ENCODE measurements around the gene NDUFB11. TPM values are rescaled to one million over a fixed set of nuclear protein-coding genes. Genes with fewer than 3 reads are reported as not detected.

The NDUFB11 gene
- total and polyA plus RNA-seq, 4 donors: 60.7 to 139 (median 120) TPM

GRCh38 chrX:47098338-47099094 is 46.0 kb downstream of the NDUFB11 start:
- WGBS (ENCODE audit: insufficient coverage): 80% methylated on average over 1 of the region's 2 CpGs
- Histone ChIP-seq H3K36me3 (ENCODE audit: control insufficient read depth, insufficient read depth, low read length) (no peaks in the 10 kb centered on the region), H3K27ac (ENCODE audit: low read depth, low read length) (no peak overlapping the region), H3K4me1 (ENCODE audit: control insufficient read depth, insufficient read depth, low read length) (no peaks in the 10 kb centered on the region), H3K9me3 (ENCODE audit: control insufficient read depth, insufficient read depth, low read length) (no peaks in the 10 kb centered on the region), H3K4me3 (ENCODE audit: low read depth, low read length) (no peak overlapping the region), H3K27me3 (ENCODE audit: control insufficient read depth, insufficient read depth, low read length) (peaks cover 2% of the 10 kb centered on the region)
- peak in 1 of 6 donors; percentile 1 for DNase-seq (ENCODE audit: low read depth in 4 of 6, low spot score in 6 of 6)

GRCh38 chrX:47097018-47097417 is 47.5 kb downstream of the NDUFB11 start:
- no peaks in the 10 kb centered on the region for H3K4me1 ChIP-seq (ENCODE audit: control insufficient read depth, insufficient read depth, low read length)
- DNase-seq (ENCODE audit: low read depth in 4 of 6, low spot score in 6 of 6): no peak
- H3K36me3 ChIP-seq (ENCODE audit: control insufficient read depth, insufficient read depth, low read length): no peaks in the 10 kb centered on the region
- H3K27ac ChIP-seq (ENCODE audit: low read depth, low read length): no peak overlapping the region
- peaks cover 6% of the 10 kb centered on the region for H3K27me3 ChIP-seq (ENCODE audit: control insufficient read depth, insufficient read depth, low read length)
- 69% methylated on average over 2 of the region's 4 CpGs for WGBS (ENCODE audit: insufficient coverage)
- H3K9me3 ChIP-seq (ENCODE audit: control insufficient read depth, insufficient read depth, low read length): no peaks in the 10 kb centered on the region
- H3K4me3 ChIP-seq (ENCODE audit: low read depth, low read length): no peak overlapping the region

- DNase-seq (ENCODE audit: low read depth in 4 of 6, low spot score in 6 of 6): no peak
- Histone ChIP-seq H3K36me3 (ENCODE audit: control insufficient read depth, insufficient read depth, low read length) (peaks cover 1% of the 10 kb centered on the region), H3K27ac (ENCODE audit: low read depth, low read length) (no peak overlapping the region), H3K4me3 (ENCODE audit: low read depth, low read length) (no peak overlapping the region), H3K27me3 (ENCODE audit: control insufficient read depth, insufficient read depth, low read length) (peaks cover 8% of the 10 kb centered on the region), H3K4me1 (ENCODE audit: control insufficient read depth, insufficient read depth, low read length) (no peaks in the 10 kb centered on the region), H3K9me3 (ENCODE audit: control insufficient read depth, insufficient read depth, low read length) (no peaks in the 10 kb centered on the region)
- 90% methylated on average over 6 of the region's 11 CpGs for WGBS (ENCODE audit: insufficient coverage)
Measured at GRCh38 chrX:47093860-47094259, 50.6 kb downstream of the NDUFB11 start.

- no CpG with 5 or more reads among the region's 1 CpG for WGBS (ENCODE audit: insufficient coverage)
Measured at GRCh38 chrX:47093248-47093647, 51.3 kb downstream of the NDUFB11 start.

More at GRCh38 chrX:47093248-47093647, 51.3 kb downstream of the NDUFB11 start:
- no peak overlapping the region for H3K4me3 ChIP-seq (ENCODE audit: low read depth, low read length)
- DNase-seq (ENCODE audit: low read depth in 4 of 6, low spot score in 6 of 6): peak in 2 of 6 donors; percentile 44 to 75
- no peak overlapping the region for H3K27ac ChIP-seq (ENCODE audit: low read depth, low read length)
- no peaks in the 10 kb centered on the region for H3K9me3 ChIP-seq (ENCODE audit: control insufficient read depth, insufficient read depth, low read length)
- no peaks in the 10 kb centered on the region for H3K4me1 ChIP-seq (ENCODE audit: control insufficient read depth, insufficient read depth, low read length)
- H3K36me3 ChIP-seq (ENCODE audit: control insufficient read depth, insufficient read depth, low read length): peaks cover 2% of the 10 kb centered on the region
- H3K27me3 ChIP-seq (ENCODE audit: control insufficient read depth, insufficient read depth, low read length): peaks cover 8% of the 10 kb centered on the region

Small RNA genes lying within 50 kb of the gene (small RNA-seq; reads per million reads assigned to genes)
- gene RNU12-2P (ENCODE audit: low replicate concordance): 1.3 reads per million, percentile 84 among the genes with 10 or more reads in this experiment

Other genes with a start within 250 kb of the NDUFB11 start
- 10 to 100 TPM in 1 of 2 donors, 1 to 10 TPM in 1; 7.4 to 10.0 TPM for gene JADE3, start 232.3 kb downstream of the NDUFB11 start, total RNA-seq
- 10 to 100 TPM in 1 of 2 donors, 1 to 10 TPM in 1; 9.9 to 11.8 TPM for gene JADE3, start 232.3 kb downstream of the NDUFB11 start, polyA plus RNA-seq (ENCODE audit: insufficient read length in 2 of 2)
- gene RGN, start 66.3 kb downstream of the NDUFB11 start, total RNA-seq: 10 to 100 TPM; 10.2 to 15.3 TPM
- gene RGN, start 66.3 kb downstream of the NDUFB11 start, polyA plus RNA-seq (ENCODE audit: insufficient read length in 2 of 2): 10 to 100 TPM; 14.8 to 20.1 TPM
- 10 to 100 TPM; 24.3 to 42.6 TPM for gene RBM10, start 519 bp upstream of the NDUFB11 start, total RNA-seq
- 10 to 100 TPM; 56.4 to 63.7 TPM for gene RBM10, start 519 bp upstream of the NDUFB11 start, polyA plus RNA-seq (ENCODE audit: insufficient read length in 2 of 2)
- gene UBA1, start 49.1 kb upstream of the NDUFB11 start, total RNA-seq: 100 to 1,000 TPM; 115 to 156 TPM
- gene UBA1, start 49.1 kb upstream of the NDUFB11 start, polyA plus RNA-seq (ENCODE audit: insufficient read length in 2 of 2): 100 to 1,000 TPM; 283 to 319 TPM
- gene CDK16, start 74.0 kb upstream of the NDUFB11 start, total RNA-seq: 10 to 100 TPM; 76.6 to 82.4 TPM
- 100 to 1,000 TPM; 195 to 216 TPM for gene CDK16, start 74.0 kb upstream of the NDUFB11 start, polyA plus RNA-seq (ENCODE audit: insufficient read length in 2 of 2)
- gene USP11, start 88.3 kb upstream of the NDUFB11 start, total RNA-seq: 100 to 1,000 TPM in 1 of 2 donors, 10 to 100 TPM in 1; 75.4 to 157 TPM
- gene USP11, start 88.3 kb upstream of the NDUFB11 start, polyA plus RNA-seq (ENCODE audit: insufficient read length in 2 of 2): 100 to 1,000 TPM; 245 to 251 TPM
- gene ZNF157, start 225.9 kb upstream of the NDUFB11 start, total RNA-seq: 1 to 10 TPM; 1.5 to 4.6 TPM
- 1 to 10 TPM; 2.6 to 3.1 TPM for gene ZNF157, start 225.9 kb upstream of the NDUFB11 start, polyA plus RNA-seq (ENCODE audit: insufficient read length in 2 of 2)

Measured in spinal cord (tissue), 10 donors.